GM21528 (cell line): ENCODE data around the gene USH1G.

Experiments used
- ATAC-seq: cut with Tn5 transposase; IDR thresholded peaks from one replicate; pipeline ENCODE4 v1.9.1; 2021; ENCODE audit warnings: mild to moderate bottlenecking, moderate library complexity; ENCODE audit not compliant: unreplicated experiment, low FRiP score

Gene USH1G

GRCh38 chr17:74954665-74955421, 31.8 kb upstream of the USH1G start:
- ATAC-seq, result no peak

GRCh38 chr17:74954115-74954514, 31.1 kb upstream of the USH1G start:
- ATAC-seq, result no peak

- no peak for ATAC-seq
These were observed 30.2 kb upstream of the USH1G start for GRCh38 chr17:74953134-74953687.

GRCh38 chr17:74952431-74953133, 29.5 kb upstream of the USH1G start:
- no peak for ATAC-seq

GRCh38 chr17:74951680-74952421, 28.8 kb upstream of the USH1G start:
- ATAC-seq, result no peak

- ATAC-seq, result no peak
These were observed 28.0 kb upstream of the USH1G start for GRCh38 chr17:74951065-74951464.

- ATAC-seq, result no peak
These were observed 27.2 kb upstream of the USH1G start for GRCh38 chr17:74950207-74950606.

GRCh38 chr17:74949455-74950115, 26.5 kb upstream of the USH1G start:
- no peak for ATAC-seq

- no peak for ATAC-seq
These were observed 24.1 kb upstream of the USH1G start for GRCh38 chr17:74947041-74947754.

- no peak for ATAC-seq
These were observed 23.6 kb upstream of the USH1G start for GRCh38 chr17:74946641-74947040.

GRCh38 chr17:74945543-74945942, 22.5 kb upstream of the USH1G start:
- ATAC-seq, result no peak

GRCh38 chr17:74943808-74944522, 20.9 kb upstream of the USH1G start:
- no peak for ATAC-seq

GRCh38 chr17:74941128-74941725, 18.2 kb upstream of the USH1G start:
- ATAC-seq, result no peak

- ATAC-seq, result no peak
These were observed 16.5 kb upstream of the USH1G start for GRCh38 chr17:74939534-74939933.

- ATAC-seq, result no peak
These were observed 15.3 kb upstream of the USH1G start for GRCh38 chr17:74938194-74938950.

GRCh38 chr17:74937064-74938051, 14.3 kb upstream of the USH1G start:
- ATAC-seq, result no peak

- ATAC-seq, result no peak
These were observed 13.4 kb upstream of the USH1G start for GRCh38 chr17:74936470-74936799.
